Liver (tissue), 9 donors: ENCODE measurements around the gene NELFCD. TPM values are rescaled to one million over a fixed set of nuclear protein-coding genes. Genes with fewer than 3 reads are reported as not detected.
"Not testable (repeated sequence)": the region's sequence is repeated elsewhere in the genome, so short reads cannot be mapped to it uniquely, and the experiment has no call there.

Source experiments
- DNase-seq: peaks from one replicate; pipeline ENCODE4 v3.0.0-alpha.2; 2017; ENCODE audit warnings: low spot score
- H3K27ac ChIP-seq, 2 donors: one replicate each; pipeline ENCODE4 v1.7.0; 2013; ENCODE audit warnings: inconsistent platforms in 2 of 2, low read length in 2 of 2, control low read depth in 1 of 2, low read depth in 1 of 2, mild to moderate bottlenecking in 1 of 2
- H3K27me3 ChIP-seq, 4 donors: one replicate each; pipeline versions ENCODE4 v1.6.1 to v1.7.0; 2013; ENCODE audit warnings: low read length in 3 of 4, inconsistent platforms in 1 of 4, mild to moderate bottlenecking in 1 of 4, moderate library complexity in 1 of 4; ENCODE audit not compliant: control insufficient read depth in 4 of 4, insufficient read depth in 4 of 4
- H3K36me3 ChIP-seq, 4 donors: one replicate each; pipeline versions ENCODE4 v1.6.1 to v1.7.0; 2013; ENCODE audit warnings: low read length in 3 of 4, mild to moderate bottlenecking in 3 of 4, low read depth in 1 of 4, moderate library complexity in 1 of 4; ENCODE audit not compliant: control insufficient read depth in 4 of 4, insufficient read depth in 3 of 4
- H3K4me1 ChIP-seq, 4 donors: one replicate each; pipeline versions ENCODE4 v1.6.1 to v1.7.0; 2013; ENCODE audit warnings: low read length in 3 of 4, mild to moderate bottlenecking in 3 of 4, moderate library complexity in 1 of 4; ENCODE audit not compliant: control insufficient read depth in 4 of 4, insufficient read depth in 4 of 4
- H3K4me3 ChIP-seq, 3 donors: one replicate each; pipeline versions ENCODE4 v1.6.1 to v1.7.0; 2013; ENCODE audit warnings: low read length in 3 of 3, control low read depth in 1 of 3, low read depth in 1 of 3, mild to moderate bottlenecking in 1 of 3
- H3K9ac ChIP-seq, 2 donors: one replicate each; pipeline ENCODE4 v1.7.0; 2013; ENCODE audit warnings: low read length in 2 of 2, mild to moderate bottlenecking in 2 of 2, moderate library complexity in 2 of 2, control low read depth in 1 of 2, low read depth in 1 of 2
- H3K9me3 ChIP-seq, 4 donors: one replicate each; pipeline versions ENCODE4 v1.6.1 to v1.7.0; 2013; ENCODE audit warnings: low read length in 3 of 4; ENCODE audit not compliant: control insufficient read depth in 4 of 4
- CTCF ChIP-seq: fragments of 150-350 bp; IDR thresholded peaks from 2 replicates; pipeline ENCODE4 v1.5.1; 2017; ENCODE audit warnings: improper control_type of control experiment, low read depth, low read length; ENCODE audit not compliant: missing input control
- EGR1 ChIP-seq, 2 donors: IDR thresholded peaks; 2 replicates each; pipeline ENCODE4 v1.6.1; 2016 to 2018; ENCODE audit warnings: antibody characterized with exemption in 2 of 2, low read depth in 2 of 2
- FOXA1 ChIP-seq: IDR thresholded peaks from 2 replicates; pipeline ENCODE4 v1.6.1; 2016; ENCODE audit warnings: antibody characterized with exemption
- GABPA ChIP-seq, 2 donors: IDR thresholded peaks in 1 of 2; conservative IDR thresholded peaks in 1 of 2; 2 replicates each; pipeline ENCODE4 v1.6.1; 2016; ENCODE audit warnings: antibody characterized with exemption in 2 of 2, mild to moderate bottlenecking in 1 of 2, moderate library complexity in 1 of 2
- HNF4A ChIP-seq, 2 donors: conservative IDR thresholded peaks; 2 replicates each; pipeline ENCODE4 v1.6.1; 2016; ENCODE audit warnings: antibody characterized with exemption in 2 of 2, mild to moderate bottlenecking in 2 of 2
- HNF4G ChIP-seq: IDR thresholded peaks from 2 replicates; pipeline ENCODE4 v1.6.1; 2016; ENCODE audit warnings: antibody characterized with exemption
- JUND ChIP-seq, 2 donors: IDR thresholded peaks; 2 replicates each; pipeline ENCODE4 v1.6.1; 2016; ENCODE audit warnings: antibody characterized with exemption in 2 of 2
- MAX ChIP-seq: IDR thresholded peaks from 2 replicates; pipeline ENCODE4 v1.6.1; 2016; ENCODE audit warnings: antibody characterized with exemption
- NR2F2 ChIP-seq: IDR thresholded peaks from 2 replicates; pipeline ENCODE4 v1.6.1; 2016; ENCODE audit warnings: antibody characterized with exemption
- RAD21 ChIP-seq, 2 donors: IDR thresholded peaks; 2 replicates each; pipeline ENCODE4 v1.6.1; 2016; ENCODE audit warnings: antibody characterized with exemption in 2 of 2, mild to moderate bottlenecking in 2 of 2
- RXRA ChIP-seq, 2 donors: IDR thresholded peaks; 2 replicates each; pipeline ENCODE4 v1.6.1; 2017 to 2018; ENCODE audit warnings: antibody characterized with exemption in 2 of 2, mild to moderate bottlenecking in 1 of 2
- ZBTB33 ChIP-seq: IDR thresholded peaks from 2 replicates; pipeline ENCODE4 v1.6.1; 2016; ENCODE audit warnings: antibody characterized with exemption
- WGBS: extraction: QIAGEN DNeasy Blood & Tissue Kit; methylation state at CpG from one replicate; pipeline ENCODE4 v1.1.7; 2013; 5-methylcytosine and 5-hydroxymethylcytosine counted together
- polyA plus RNA-seq, 2 donors: library from polyadenylated mRNA; stranded (reverse) in 1 of 2; unstranded in 1 of 2; fragments of 200-250 nt in 1 of 2; fragments of >200 nt in 1 of 2; fragmentation: Nextera tagmentation in 1 of 2; extraction: Ambion mirVana in 1 of 2; gene quantifications; one replicate each; pipeline versions ENCODE4 v1.2.1 to v1.2.3, GENCODE V29; 2013 to 2015
- total RNA-seq, 2 donors: library from RNA; depleted of rRNA; stranded (reverse); fragments of >200 nt; gene quantifications; one replicate each; pipeline ENCODE4 v1.2.3, GENCODE V29; 2014
- TF ChIP-seq, protein P1 (sequence below): IDR thresholded peaks from 2 replicates; pipeline ENCODE4 v1.6.1; 2016; ENCODE audit warnings: antibody characterized with exemption, mild to moderate bottlenecking
- donor health status: healthy.
- donor health status: healthy.
- donor health status: healthy.
- donor health status: healthy.
- donor health status: healthy.

The NELFCD gene
- total and polyA plus RNA-seq, 4 donors = 28.1 to 39.8 (median 37.0) TPM

GRCh38 chr20:58982406-58983114 lies 1.5 kb downstream of the NELFCD start:
- no peak overlapping the region for H3K27ac ChIP-seq
- no peak overlapping the region for H3K9ac ChIP-seq
- H3K4me1 ChIP-seq = peaks cover 5 to 30% (median 17%) of the 10 kb centered on the region in 4 donors
- H3K36me3 ChIP-seq = peaks cover 0 to 9% (median 6%) of the 10 kb centered on the region in 4 donors
- H3K9me3 ChIP-seq = no peaks in the 10 kb centered on the region
- peak; percentile 36 for DNase-seq
- H3K27me3 ChIP-seq = no peaks in the 10 kb centered on the region
- no peak for TF ChIP-seq RAD21 (IDR thresholded peaks at IDR 0.05)
- no peak for TF ChIP-seq ZBTB33
- TF ChIP-seq FOXA1 = no peak
- no peak for TF ChIP-seq HNF4A (conservative IDR thresholded peaks at IDR 0.05)
- TF ChIP-seq NR2F2 = no peak
- TF ChIP-seq EGR1 (IDR thresholded peaks at IDR 0.05; ENCODE audit: low read depth in 2 of 2) = no peak
- TF ChIP-seq RXRA (IDR thresholded peaks at IDR 0.05) = no peak
- TF ChIP-seq JUND (IDR thresholded peaks at IDR 0.05) = no peak
- TF ChIP-seq, protein P1, sequence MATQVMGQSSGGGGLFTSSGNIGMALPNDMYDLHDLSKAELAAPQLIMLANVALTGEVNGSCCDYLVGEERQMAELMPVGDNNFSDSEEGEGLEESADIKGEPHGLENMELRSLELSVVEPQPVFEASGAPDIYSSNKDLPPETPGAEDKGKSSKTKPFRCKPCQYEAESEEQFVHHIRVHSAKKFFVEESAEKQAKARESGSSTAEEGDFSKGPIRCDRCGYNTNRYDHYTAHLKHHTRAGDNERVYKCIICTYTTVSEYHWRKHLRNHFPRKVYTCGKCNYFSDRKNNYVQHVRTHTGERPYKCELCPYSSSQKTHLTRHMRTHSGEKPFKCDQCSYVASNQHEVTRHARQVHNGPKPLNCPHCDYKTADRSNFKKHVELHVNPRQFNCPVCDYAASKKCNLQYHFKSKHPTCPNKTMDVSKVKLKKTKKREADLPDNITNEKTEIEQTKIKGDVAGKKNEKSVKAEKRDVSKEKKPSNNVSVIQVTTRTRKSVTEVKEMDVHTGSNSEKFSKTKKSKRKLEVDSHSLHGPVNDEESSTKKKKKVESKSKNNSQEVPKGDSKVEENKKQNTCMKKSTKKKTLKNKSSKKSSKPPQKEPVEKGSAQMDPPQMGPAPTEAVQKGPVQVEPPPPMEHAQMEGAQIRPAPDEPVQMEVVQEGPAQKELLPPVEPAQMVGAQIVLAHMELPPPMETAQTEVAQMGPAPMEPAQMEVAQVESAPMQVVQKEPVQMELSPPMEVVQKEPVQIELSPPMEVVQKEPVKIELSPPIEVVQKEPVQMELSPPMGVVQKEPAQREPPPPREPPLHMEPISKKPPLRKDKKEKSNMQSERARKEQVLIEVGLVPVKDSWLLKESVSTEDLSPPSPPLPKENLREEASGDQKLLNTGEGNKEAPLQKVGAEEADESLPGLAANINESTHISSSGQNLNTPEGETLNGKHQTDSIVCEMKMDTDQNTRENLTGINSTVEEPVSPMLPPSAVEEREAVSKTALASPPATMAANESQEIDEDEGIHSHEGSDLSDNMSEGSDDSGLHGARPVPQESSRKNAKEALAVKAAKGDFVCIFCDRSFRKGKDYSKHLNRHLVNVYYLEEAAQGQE = no peak
- TF ChIP-seq CTCF = no peak
- no peak for TF ChIP-seq HNF4G
- no peak for TF ChIP-seq GABPA (IDR thresholded peaks at IDR 0.05 in 1 of 2, conservative IDR thresholded peaks at IDR 0.05 in 1 of 2)
- no peak for TF ChIP-seq MAX
- H3K4me3 ChIP-seq = no peak overlapping the region
- WGBS = 88% methylated on average over 12 of the region's 12 CpGs

GRCh38 chr20:58983115-58983468 lies 2.0 kb downstream of the NELFCD start:
- 83% methylated on average over 12 of the region's 12 CpGs for WGBS
- not testable (repeated sequence) for DNase-seq, H3K27ac ChIP-seq, H3K27me3 ChIP-seq, H3K4me3 ChIP-seq, H3K9ac ChIP-seq, H3K9me3 ChIP-seq
- Histone ChIP-seq H3K4me1 (peaks cover 5 to 35% (median 22%) of the 10 kb centered on the region in 4 donors), H3K36me3 (peaks cover 0 to 13% (median 10%) of the 10 kb centered on the region in 4 donors)
